Neural cell (in vitro differentiated cells): ENCODE measurements around the gene DOCK9. TPM values are rescaled to one million over a fixed set of nuclear protein-coding genes. Genes with fewer than 3 reads are reported as not detected.

Experiments
- H2AFZ ChIP-seq: fragments of 200-600, 300-800 bp; sonication (generic), shearing (Covaris generic); 2 replicates; pipeline ENCODE4 v1.6.0; 2014; ENCODE audit warnings: low read depth, mild to moderate bottlenecking, antibody characterized with exemption, low read length, moderate library complexity
- H3F3A ChIP-seq: fragments of 200-600 bp; shearing (Covaris generic); 2 replicates; pipeline ENCODE4 v1.6.1; 2016; ENCODE audit warnings: mild to moderate bottlenecking, moderate library complexity, mixed read lengths, antibody characterized with exemption, low read length; ENCODE audit not compliant: insufficient read depth, poor library complexity, severe bottlenecking
- H3K27ac ChIP-seq: fragments of 200-600, 300-800 bp; sonication (generic), shearing (Covaris generic); 2 replicates; pipeline ENCODE4 v1.5.1; 2014; ENCODE audit warnings: mild to moderate bottlenecking, low read length, moderate library complexity
- H3K27me3 ChIP-seq: fragments of 300-800, 200-600 bp; sonication (generic), shearing (Covaris generic); 2 replicates; pipeline ENCODE4 v1.6.0; 2014; ENCODE audit warnings: mild to moderate bottlenecking, low read depth, low read length, moderate library complexity; ENCODE audit not compliant: insufficient read depth
- H3K36me3 ChIP-seq: fragments of 300-800, 200-600 bp; sonication (generic), shearing (Covaris generic); 2 replicates; pipeline ENCODE4 v1.5.1; 2014; ENCODE audit warnings: mild to moderate bottlenecking, antibody characterized with exemption, low read length, moderate library complexity; ENCODE audit not compliant: insufficient read depth
- H3K4me2 ChIP-seq: fragments of 300-800, 200-600 bp; sonication (generic), shearing (Covaris generic); 2 replicates; pipeline ENCODE4 v1.6.0; 2014; ENCODE audit warnings: mild to moderate bottlenecking, low read length
- H3K4me3 ChIP-seq: fragments of 300-800, 200-600 bp; sonication (generic), shearing (Covaris generic); 2 replicates; pipeline ENCODE4 v1.5.1; 2014; ENCODE audit warnings: mild to moderate bottlenecking, low read length, moderate library complexity
- H3K79me2 ChIP-seq: fragments of 200-600 bp; shearing (Covaris generic); replicated peaks from 2 replicates; pipeline ENCODE4 v1.6.0; 2014; ENCODE audit warnings: mild to moderate bottlenecking, low read length, moderate library complexity; ENCODE audit not compliant: insufficient read depth
- H3K9ac ChIP-seq: fragments of 300-800, 200-600 bp; sonication (generic), shearing (Covaris generic); 2 replicates; pipeline ENCODE4 v1.6.1; 2016; ENCODE audit warnings: mild to moderate bottlenecking, low read length, mixed read lengths
- H3K9me2 ChIP-seq: fragments of 200-600 bp; shearing (Covaris generic); 2 replicates; pipeline ENCODE4 v1.6.1; 2016; ENCODE audit warnings: mild to moderate bottlenecking, low read length, mixed read lengths; ENCODE audit not compliant: insufficient read depth
- H3K9me3 ChIP-seq: fragments of 200-600, 300-800 bp; sonication (generic), shearing (Covaris generic); 2 replicates; pipeline ENCODE4 v1.6.1; 2016; ENCODE audit warnings: mild to moderate bottlenecking, mixed run types, low read length, moderate library complexity, mixed read lengths
- H4K20me1 ChIP-seq: fragments of 200-600 bp; shearing (Covaris generic); 2 replicates; pipeline ENCODE4 v1.6.1; 2016; ENCODE audit warnings: mild to moderate bottlenecking, mixed run types; ENCODE audit not compliant: insufficient read depth
- EP300 ChIP-seq: fragments of 450-650 bp; conservative IDR thresholded peaks from 2 replicates; pipeline ENCODE4 v1.6.1; 2014; ENCODE audit warnings: antibody characterized with exemption, mild to moderate bottlenecking, moderate library complexity; ENCODE audit not compliant: poor library complexity, severe bottlenecking
- EZH2 ChIP-seq: fragments of 200-600, 300-800 bp; shearing (Covaris generic), sonication (generic); IDR thresholded peaks from 2 replicates; pipeline ENCODE4 v1.6.1; 2014; ENCODE audit warnings: antibody characterized with exemption, low read length, borderline replicate concordance, mild to moderate bottlenecking; ENCODE audit not compliant: insufficient read depth, poor library complexity, severe bottlenecking
- MXI1 ChIP-seq: fragments of 450-650 bp; conservative IDR thresholded peaks from 2 replicates; pipeline ENCODE4 v1.6.1; 2014; ENCODE audit warnings: antibody characterized with exemption, mild to moderate bottlenecking; ENCODE audit not compliant: poor library complexity, severe bottlenecking
- POLR2AphosphoS5 ChIP-seq: IDR thresholded peaks from 2 replicates; pipeline ENCODE4 v1.6.1; 2012
- RAD21 ChIP-seq: fragments of 450-650 bp; conservative IDR thresholded peaks from 2 replicates; pipeline ENCODE4 v1.6.1; 2014; ENCODE audit warnings: antibody characterized with exemption, mild to moderate bottlenecking, moderate library complexity
- REST ChIP-seq: IDR thresholded peaks from 2 replicates; pipeline ENCODE4 v1.6.1; 2012; ENCODE audit warnings: borderline replicate concordance
- SMC3 ChIP-seq: fragments of 450-650 bp; conservative IDR thresholded peaks from 2 replicates; pipeline ENCODE4 v1.6.1; 2014; ENCODE audit warnings: antibody characterized with exemption, mild to moderate bottlenecking, moderate library complexity; ENCODE audit not compliant: poor library complexity
- TAF1 ChIP-seq: IDR thresholded peaks from 2 replicates; pipeline ENCODE4 v1.6.1; 2012; ENCODE audit warnings: low read depth
- polyA plus RNA-seq: library from polyadenylated mRNA; depleted of rRNA; stranded (reverse); fragments of >200 nt; gene quantifications from 2 replicates; pipeline ENCODE4 v1.2.3, GENCODE V29; 2014
- TF ChIP-seq, protein P1 (sequence below): fragments of 450-650 bp; IDR thresholded peaks from 2 replicates; pipeline ENCODE4 v1.5.1; 2014; ENCODE audit warnings: antibody characterized with exemption, mild to moderate bottlenecking, moderate library complexity; ENCODE audit not compliant: poor library complexity, severe bottlenecking

The DOCK9 gene
- polyA plus RNA-seq, 1 donor from 2014 or later, result 11.4 TPM

- no peaks in the 10 kb centered on the region for H3K9me2 ChIP-seq
- H2AFZ ChIP-seq, result no peak overlapping the region
- no peak overlapping the region for H3K9ac ChIP-seq
- no peak overlapping the region for H3K4me3 ChIP-seq
- no peaks in the 10 kb centered on the region for H3K36me3 ChIP-seq
- no peaks in the 10 kb centered on the region for H3K27me3 ChIP-seq
- no peak overlapping the region for H3K4me2 ChIP-seq
- TF ChIP-seq, protein P1, sequence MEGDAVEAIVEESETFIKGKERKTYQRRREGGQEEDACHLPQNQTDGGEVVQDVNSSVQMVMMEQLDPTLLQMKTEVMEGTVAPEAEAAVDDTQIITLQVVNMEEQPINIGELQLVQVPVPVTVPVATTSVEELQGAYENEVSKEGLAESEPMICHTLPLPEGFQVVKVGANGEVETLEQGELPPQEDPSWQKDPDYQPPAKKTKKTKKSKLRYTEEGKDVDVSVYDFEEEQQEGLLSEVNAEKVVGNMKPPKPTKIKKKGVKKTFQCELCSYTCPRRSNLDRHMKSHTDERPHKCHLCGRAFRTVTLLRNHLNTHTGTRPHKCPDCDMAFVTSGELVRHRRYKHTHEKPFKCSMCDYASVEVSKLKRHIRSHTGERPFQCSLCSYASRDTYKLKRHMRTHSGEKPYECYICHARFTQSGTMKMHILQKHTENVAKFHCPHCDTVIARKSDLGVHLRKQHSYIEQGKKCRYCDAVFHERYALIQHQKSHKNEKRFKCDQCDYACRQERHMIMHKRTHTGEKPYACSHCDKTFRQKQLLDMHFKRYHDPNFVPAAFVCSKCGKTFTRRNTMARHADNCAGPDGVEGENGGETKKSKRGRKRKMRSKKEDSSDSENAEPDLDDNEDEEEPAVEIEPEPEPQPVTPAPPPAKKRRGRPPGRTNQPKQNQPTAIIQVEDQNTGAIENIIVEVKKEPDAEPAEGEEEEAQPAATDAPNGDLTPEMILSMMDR, result no peak
- TF ChIP-seq EP300, result no peak
- TF ChIP-seq POLR2AphosphoS5, result no peak
- no peak for TF ChIP-seq REST
- TF ChIP-seq TAF1, result no peak
- TF ChIP-seq SMC3, result no peak
- H3F3A ChIP-seq, result no peaks in the 10 kb centered on the region
- no peaks in the 10 kb centered on the region for H3K79me2 ChIP-seq
- no peak overlapping the region for H3K27ac ChIP-seq
- no peaks in the 10 kb centered on the region for H4K20me1 ChIP-seq
- no peaks in the 10 kb centered on the region for H3K9me3 ChIP-seq
These were observed 72.7 kb downstream of the DOCK9 start for GRCh38 chr13:98905199-98905598.

- Histone ChIP-seq H3K4me3 (no peak overlapping the region), H3K9me2 (no peaks in the 10 kb centered on the region), H3F3A (no peaks in the 10 kb centered on the region), H3K9me3 (no peaks in the 10 kb centered on the region), H3K4me2 (no peak overlapping the region), H3K9ac (no peak overlapping the region), H3K27me3 (no peaks in the 10 kb centered on the region), H3K36me3 (no peaks in the 10 kb centered on the region), H3K79me2 (no peaks in the 10 kb centered on the region), H4K20me1 (no peaks in the 10 kb centered on the region), H3K27ac (no peak overlapping the region), H2AFZ (no peak overlapping the region)
- TF ChIP-seq REST, result no peak
- no peak for TF ChIP-seq TAF1
- TF ChIP-seq POLR2AphosphoS5, result no peak
- TF ChIP-seq, protein P1, result no peak
- no peak for TF ChIP-seq EZH2
- TF ChIP-seq MXI1, result no peak
- TF ChIP-seq EP300, result no peak
- TF ChIP-seq SMC3, result no peak
- no peak for TF ChIP-seq RAD21
These were observed 77.4 kb downstream of the DOCK9 start for GRCh38 chr13:98900442-98900841.
